GDM1 (cell line): Measurements from ENCODE around the gene AVPR1B.

ENCODE experiments used
- DNase-seq: peaks from one replicate; lab custom pipeline; 2025; lab: John Stamatoyannopoulos, UW

AVPR1B gene, protein sequence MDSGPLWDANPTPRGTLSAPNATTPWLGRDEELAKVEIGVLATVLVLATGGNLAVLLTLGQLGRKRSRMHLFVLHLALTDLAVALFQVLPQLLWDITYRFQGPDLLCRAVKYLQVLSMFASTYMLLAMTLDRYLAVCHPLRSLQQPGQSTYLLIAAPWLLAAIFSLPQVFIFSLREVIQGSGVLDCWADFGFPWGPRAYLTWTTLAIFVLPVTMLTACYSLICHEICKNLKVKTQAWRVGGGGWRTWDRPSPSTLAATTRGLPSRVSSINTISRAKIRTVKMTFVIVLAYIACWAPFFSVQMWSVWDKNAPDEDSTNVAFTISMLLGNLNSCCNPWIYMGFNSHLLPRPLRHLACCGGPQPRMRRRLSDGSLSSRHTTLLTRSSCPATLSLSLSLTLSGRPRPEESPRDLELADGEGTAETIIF

DNA sequence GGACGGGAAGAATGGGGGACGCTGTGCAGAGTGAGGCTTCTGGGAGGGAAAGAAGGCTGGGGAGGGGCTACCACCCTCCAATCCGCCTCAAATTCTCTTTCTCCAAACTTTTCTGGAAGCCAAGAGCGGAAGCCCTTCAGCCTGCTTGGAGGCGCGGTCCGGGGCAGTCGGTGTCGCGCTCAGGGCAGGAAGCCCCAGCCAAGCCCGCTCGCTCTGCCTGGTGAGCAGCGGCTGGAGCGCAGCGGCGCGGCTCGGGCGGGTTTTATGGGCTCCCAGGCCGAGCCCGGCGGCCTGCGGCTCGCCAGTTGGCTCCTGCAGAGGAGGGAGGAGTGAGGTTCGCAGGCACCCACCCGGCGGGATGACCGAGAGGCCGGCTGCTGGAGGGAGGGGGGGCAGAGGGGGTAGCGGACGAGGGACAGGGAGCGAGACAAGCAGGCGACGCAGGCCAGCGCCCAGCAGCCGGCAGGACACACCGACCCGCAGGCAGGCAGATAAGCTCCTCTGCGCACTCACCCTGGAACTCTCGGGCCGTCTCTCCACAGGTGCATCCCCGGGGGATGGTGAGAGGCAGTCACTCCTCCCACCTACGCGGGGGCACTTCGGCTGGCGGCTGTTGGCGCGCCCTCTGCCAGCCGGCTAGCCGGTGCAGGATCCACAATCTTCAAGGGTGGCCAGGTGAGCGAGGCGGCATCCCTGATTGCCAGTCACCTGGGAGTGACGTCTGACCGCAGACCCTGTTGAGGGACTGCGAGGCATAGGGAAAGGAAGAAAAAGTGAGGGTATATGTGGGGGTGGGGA, at the start of gene AVPR1B:
Gene AVPR1B (minus strand): TSS at position 238 of the 798 bp plus-strand sequence. CDS start 498 bp downstream, outside the sequence.
- DNase-seq = no peak

DNA sequence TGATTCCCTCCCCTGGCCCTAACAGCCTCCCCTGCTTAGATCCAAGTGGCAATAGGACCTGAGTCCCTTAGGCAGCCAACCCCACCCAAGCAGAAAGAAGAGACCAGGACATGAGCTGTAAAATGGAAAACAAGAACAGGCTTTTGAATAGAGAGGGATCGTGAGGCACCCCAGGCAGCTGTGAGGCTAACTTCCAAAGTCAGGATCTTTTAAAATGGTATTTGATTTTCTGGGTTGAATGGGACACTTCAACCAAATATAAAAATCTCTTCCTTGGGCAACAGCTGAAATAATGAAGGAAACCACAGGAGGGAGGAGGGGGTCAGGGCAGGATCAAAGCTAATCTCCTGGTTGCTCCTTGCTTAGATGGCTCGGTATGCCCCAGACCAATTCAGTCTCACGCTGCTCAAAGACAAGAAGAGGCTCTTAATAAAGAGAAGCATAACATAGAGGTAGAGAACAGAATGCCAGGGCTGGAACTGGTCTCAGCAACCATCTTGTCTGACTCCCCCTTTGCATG, 28.6 kb upstream of the AVPR1B start:
- DNase-seq = no peak

DNA sequence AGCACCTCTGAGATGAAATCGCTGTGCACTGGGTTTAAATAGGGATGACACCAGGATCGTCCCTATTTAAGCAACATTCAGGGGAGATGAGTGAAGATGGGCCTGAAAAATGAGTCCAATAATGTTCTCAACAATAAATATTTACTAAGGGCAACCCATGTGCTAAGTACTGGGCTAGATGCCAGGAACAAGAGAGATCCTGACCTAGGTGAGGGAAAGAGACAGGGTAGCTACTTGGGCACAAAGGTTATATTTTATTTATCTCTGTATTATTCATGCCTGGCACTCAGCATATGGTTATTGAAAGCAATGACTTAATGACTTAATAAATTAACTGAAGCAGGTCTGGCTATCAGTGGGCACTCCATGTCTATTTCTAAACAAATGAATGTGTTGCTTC, 27.4 kb upstream of the AVPR1B start:
- no peak for DNase-seq

GRCh38 chr1:206143537-206144172, 26.5 kb upstream of the AVPR1B start:
- no peak for DNase-seq

DNA sequence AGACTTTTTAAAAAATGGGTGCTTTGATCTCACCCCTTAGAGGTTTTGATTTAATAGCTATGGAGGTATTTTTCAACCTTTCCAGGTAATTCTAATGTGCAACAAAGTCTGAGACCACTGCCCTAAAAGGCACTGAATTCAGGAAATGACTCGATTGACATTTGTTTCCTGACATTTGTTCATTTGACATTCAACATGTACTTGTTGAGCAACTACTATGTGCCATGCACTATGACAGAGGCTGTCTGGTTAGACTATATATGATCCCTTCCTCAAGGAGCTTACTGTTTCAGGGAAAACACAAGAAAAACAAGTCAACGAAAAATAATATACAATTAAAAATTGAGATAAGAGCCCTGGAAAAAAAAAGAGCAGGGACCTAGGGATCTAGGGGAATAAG, 25.6 kb upstream of the AVPR1B start:
- DNase-seq = no peak

DNA sequence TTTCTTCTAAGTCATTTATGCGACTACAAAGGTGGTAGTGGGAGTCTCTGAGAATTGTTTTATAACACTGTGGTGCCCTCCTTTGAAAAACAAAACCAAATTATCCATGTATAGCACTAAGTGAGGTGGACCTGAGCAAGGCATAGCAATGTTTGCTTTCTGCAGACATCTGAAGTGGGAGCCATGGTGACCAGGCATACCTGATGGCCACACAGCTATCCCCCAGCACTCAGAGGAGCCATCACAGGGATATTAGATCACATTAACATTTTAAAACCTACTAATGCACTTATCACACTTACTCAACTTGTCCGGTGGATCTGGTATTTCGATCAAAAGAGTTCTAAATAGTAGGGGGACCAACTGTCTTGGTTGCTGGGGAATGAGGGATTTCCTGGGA, 24.8 kb upstream of the AVPR1B start:
- DNase-seq = no peak

DNA sequence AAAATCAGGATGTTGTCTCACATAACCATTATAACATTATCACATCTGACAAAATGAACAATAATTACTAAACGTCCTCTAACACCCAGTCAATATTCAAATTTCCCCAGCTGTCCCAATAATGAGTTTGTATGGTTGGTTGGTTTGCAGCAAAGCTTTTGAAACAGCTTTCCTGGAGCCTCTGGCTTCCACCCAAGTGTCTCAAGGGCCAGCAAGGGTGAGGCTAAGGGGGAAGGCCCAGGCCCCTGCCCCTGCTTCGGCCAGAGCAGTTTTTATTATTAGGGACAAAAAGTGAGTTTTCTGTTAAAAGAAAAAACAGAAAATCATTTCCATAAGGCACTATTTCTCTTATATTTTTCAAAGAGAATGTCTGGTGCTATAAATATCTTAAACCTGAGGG, 19.1 kb upstream of the AVPR1B start:
- DNase-seq = no peak

DNA sequence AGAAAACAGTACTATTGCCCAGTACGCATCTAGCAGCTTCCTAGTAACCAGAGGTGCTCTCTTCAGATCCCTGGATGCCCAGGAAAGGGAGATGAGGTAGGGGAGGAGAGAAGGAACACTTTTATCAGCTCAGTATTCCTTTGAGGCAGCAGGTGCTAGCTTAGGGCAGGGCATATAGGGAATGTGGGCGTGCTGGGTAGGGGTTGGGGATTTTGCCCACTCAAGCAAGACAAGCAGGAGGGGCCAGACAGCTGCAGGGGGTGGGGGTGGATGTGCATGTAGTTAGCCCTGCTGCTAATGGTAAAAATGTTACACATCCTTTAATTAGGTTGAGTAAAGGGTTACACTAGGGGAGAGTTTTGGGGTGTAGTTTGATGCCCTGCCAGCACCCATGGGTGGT, 18.1 kb upstream of the AVPR1B start:
- no peak for DNase-seq

DNA sequence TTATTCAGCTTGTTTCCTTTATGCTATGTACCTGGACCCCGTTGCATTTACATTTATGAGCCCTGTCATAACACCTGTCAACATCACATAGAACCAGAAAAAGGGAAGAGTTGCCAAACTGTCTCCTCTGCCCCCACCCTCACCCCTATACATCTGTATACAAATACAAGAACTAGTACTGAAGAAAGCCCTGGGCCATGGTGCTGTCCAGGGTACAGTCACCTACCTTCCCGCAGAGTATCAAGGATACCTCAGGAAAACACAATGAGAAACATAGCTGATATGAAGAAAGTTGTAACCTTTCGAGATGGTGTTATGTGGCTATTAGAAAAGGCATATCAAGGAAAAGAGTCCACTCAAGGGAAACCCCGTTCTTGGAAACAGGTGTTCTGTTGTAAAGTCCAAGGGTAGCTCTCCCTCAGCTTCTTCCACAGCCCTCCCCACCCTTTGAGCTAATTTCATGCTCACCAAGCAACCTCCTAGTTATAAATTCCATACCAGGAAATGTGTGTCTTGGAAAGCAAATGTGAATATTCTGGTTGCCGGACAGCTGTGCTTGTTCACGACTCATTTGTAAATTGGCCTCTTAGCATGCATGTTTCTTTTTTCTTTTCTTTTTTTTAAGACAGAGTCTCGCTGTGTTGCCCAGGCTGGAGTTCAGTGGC, 16.7 kb upstream of the AVPR1B start:
- DNase-seq = no peak

DNA sequence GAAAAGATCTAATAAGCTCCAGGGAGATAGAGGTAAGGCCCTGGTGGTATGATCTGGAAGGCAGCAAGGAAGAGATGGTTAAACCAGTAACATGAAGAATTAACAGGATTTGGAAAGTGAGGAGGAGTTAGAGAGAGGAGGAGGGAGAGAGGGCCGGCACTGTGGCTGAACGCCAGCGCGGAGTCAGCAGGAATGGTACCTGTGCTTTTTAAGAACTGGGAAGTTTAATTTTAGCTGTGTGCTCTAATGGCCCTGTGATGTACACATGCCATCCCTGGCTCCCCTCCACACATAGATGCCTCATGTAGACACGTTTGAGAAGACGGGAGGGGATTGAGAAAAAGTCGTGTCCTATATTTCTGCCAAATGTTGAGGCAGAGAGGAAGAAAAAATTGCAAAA, 13.8 kb upstream of the AVPR1B start:
- no peak for DNase-seq

GRCh38 chr1:206128196-206128595, 11.0 kb upstream of the AVPR1B start:
- DNase-seq = no peak

DNA sequence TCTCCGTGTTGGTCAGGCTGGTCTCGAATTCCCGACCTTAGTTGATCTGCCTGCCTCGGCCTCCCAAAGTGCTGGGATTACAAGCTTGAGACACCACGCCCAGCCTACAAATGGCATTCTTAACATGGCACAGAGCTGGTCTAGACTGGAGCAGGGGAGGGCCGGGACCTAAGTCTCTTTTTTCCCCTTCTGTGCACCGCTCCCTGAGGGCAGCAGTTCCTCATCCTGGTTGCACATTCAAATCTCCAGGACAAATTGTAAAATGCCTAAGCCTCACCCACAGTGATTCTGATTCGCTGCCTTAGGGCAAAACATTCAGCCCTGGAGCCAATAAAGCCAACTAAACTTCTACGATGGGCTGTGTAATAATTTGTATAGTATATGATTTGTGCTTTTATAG, 10.1 kb upstream of the AVPR1B start:
- no peak for DNase-seq

- DNase-seq = no peak
Observed at GRCh38 chr1:206125346-206125745, 8.2 kb upstream of the AVPR1B start.

GRCh38 chr1:206122686-206123085, 5.5 kb upstream of the AVPR1B start:
- no peak for DNase-seq

DNA sequence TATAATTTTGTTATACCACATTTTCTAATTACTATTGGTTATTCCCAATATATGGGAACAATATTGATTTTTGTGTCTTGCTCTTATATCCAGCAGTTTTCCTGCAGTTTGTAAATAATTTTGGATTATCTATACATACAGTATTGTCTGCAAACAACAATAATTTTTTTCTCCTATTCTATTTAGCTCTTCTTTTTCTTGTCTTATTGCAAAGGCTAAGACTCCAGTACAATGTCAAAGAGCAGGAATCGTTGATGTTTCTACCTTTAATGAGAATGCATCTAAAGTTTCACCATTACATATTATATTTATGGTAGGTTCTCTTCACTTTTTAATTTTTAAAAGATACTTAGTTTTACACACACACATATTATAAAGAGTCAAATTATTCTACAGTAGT, 4.1 kb upstream of the AVPR1B start:
- no peak for DNase-seq

GRCh38 chr1:206120406-206120805, 3.2 kb upstream of the AVPR1B start:
- no peak for DNase-seq

DNA sequence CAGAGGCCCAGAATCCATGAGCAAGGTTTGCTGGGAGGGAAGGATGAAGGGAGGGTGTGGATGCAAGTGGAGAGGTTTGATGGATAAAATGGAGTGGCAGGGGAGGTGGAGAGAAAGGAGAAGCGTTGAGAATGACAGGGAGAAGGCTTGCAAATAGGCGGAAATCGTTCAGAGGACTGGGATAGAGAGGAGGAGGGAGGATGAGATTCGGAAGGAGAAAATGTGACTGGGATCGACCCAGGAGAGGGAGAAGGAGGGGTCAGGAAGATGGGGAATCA, 376 bp downstream of the AVPR1B start:
- no peak for DNase-seq

- no peak for DNase-seq
Observed at GRCh38 chr1:206116191-206116872, 856 bp downstream of the AVPR1B start.

GRCh38 chr1:206115791-206116190, 1.4 kb downstream of the AVPR1B start:
- DNase-seq = no peak

DNA sequence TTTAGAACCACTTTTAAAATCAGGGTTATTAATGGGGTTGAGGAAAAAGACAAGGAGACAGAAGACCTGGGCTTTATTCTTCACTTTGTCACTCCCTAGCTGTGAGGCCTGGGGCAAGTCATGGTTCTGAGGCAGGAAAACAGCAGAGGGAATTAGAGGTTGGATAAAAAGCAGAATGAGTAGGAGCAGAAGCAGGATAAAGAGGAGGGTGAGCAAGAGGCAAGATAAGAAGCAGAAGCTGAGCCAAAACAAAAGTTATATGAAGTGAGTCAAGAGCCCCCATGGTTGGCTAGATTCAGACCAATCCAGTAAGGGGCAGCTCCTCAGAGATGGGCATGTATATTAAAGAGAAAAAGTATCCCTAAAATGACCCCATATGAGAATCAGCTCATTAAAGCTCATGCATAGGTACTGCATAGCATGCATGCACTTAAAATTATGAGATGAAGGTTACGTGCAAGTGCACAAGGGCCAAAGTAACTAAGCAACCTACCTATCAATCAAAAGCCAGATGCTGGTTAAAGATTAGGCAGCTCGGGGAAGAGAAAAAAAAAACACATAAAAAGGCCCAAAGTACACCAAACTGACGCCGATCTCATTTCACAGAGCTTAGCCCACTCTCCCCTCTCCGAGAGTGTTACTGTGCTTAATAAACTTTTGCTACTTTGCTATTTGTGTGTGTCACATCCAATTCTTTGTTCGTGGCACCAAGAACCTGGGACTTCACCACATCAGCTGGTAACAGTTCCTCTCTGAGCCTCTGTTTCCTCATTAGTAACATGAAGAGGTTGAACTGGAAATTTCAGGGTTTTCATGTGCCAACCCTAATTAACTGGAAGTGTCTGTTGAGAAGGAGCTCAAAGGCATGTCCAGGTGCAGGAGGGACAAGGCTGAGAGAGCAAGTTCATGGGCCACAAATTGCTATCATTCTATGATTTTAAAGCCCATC, 2.2 kb downstream of the AVPR1B start:
- DNase-seq = no peak
